Tibial nerve (tissue), 4 donors: Measurements from ENCODE around the gene ARMC12. TPM values are rescaled to one million over a fixed set of nuclear protein-coding genes. Genes with fewer than 3 reads are reported as not detected.

Source experiments
- DNase-seq, 2 donors: peaks; one replicate each; pipeline ENCODE4 v3.0.0-alpha.2; 2019; ENCODE audit warnings: low spot score in 2 of 2
- H3K27ac ChIP-seq, 4 donors: fragments of 200-600 bp; sonication (generic) in 3 of 4; one replicate each; pipeline ENCODE4 v1.5.1; 2017 to 2019; ENCODE audit warnings: mild to moderate bottlenecking in 1 of 4
- H3K27me3 ChIP-seq, 2 donors: fragments of 200-600 bp; sonication (generic) in 1 of 2; one replicate each; pipeline versions ENCODE4 v1.5.1 to v1.6.0; 2017 to 2019
- H3K36me3 ChIP-seq, 3 donors: fragments of 200-600 bp; sonication (generic); one replicate each; pipeline ENCODE4 v1.5.1; 2018 to 2019
- H3K4me1 ChIP-seq, 4 donors: fragments of 200-600 bp; sonication (generic) in 3 of 4; one replicate each; pipeline ENCODE4 v1.5.1; 2017 to 2019
- H3K4me3 ChIP-seq, 4 donors: fragments of 200-600 bp; sonication (generic) in 3 of 4; one replicate each; pipeline ENCODE4 v1.5.1; 2017 to 2019; ENCODE audit warnings: mild to moderate bottlenecking in 1 of 4, moderate library complexity in 1 of 4
- H3K9me3 ChIP-seq, 4 donors: fragments of 200-600 bp; sonication (generic) in 3 of 4; one replicate each; pipeline ENCODE4 v1.5.1; 2017 to 2019
- EP300 ChIP-seq, 2 donors: sonication (generic); formaldehyde crosslinking; IDR thresholded peaks; one replicate each; pipeline ENCODE4 v1.6.1; 2017; ENCODE audit warnings: antibody characterized with exemption in 2 of 2, mild to moderate bottlenecking in 1 of 2
- POLR2A ChIP-seq, 2 donors: fragments of 450-650 bp; IDR thresholded peaks; one replicate each; pipeline ENCODE4 v1.6.1; 2017; ENCODE audit warnings: antibody characterized with exemption in 2 of 2, mild to moderate bottlenecking in 2 of 2, moderate library complexity in 2 of 2
- WGBS, 2 donors: methylation state at CpG; one replicate each; pipeline ENCODE4 v1.1.5; 2018; 5-methylcytosine and 5-hydroxymethylcytosine counted together
- total RNA-seq, 4 donors: library from RNA; depleted of rRNA; stranded (reverse); fragments of >200 nt; gene quantifications; one replicate each; pipeline ENCODE4 v1.1.0, GENCODE V29; 2016
- TF ChIP-seq, protein P1 (sequence below), 5 experiments: fragments of 200-600 bp in 3 of 5; fragments of 450-650 bp in 2 of 5; sonication (generic) in 3 of 5; IDR thresholded peaks; one replicate each; pipeline ENCODE4 v1.5.1; 2016 to 2019; ENCODE audit warnings: antibody characterized with exemption in 5 of 5, mild to moderate bottlenecking in 3 of 5, moderate library complexity in 2 of 5

Gene ARMC12
- total RNA-seq, 4 donors from 2014 or later: 2.2 to 2.9 TPM; not detected in 2

DNA sequence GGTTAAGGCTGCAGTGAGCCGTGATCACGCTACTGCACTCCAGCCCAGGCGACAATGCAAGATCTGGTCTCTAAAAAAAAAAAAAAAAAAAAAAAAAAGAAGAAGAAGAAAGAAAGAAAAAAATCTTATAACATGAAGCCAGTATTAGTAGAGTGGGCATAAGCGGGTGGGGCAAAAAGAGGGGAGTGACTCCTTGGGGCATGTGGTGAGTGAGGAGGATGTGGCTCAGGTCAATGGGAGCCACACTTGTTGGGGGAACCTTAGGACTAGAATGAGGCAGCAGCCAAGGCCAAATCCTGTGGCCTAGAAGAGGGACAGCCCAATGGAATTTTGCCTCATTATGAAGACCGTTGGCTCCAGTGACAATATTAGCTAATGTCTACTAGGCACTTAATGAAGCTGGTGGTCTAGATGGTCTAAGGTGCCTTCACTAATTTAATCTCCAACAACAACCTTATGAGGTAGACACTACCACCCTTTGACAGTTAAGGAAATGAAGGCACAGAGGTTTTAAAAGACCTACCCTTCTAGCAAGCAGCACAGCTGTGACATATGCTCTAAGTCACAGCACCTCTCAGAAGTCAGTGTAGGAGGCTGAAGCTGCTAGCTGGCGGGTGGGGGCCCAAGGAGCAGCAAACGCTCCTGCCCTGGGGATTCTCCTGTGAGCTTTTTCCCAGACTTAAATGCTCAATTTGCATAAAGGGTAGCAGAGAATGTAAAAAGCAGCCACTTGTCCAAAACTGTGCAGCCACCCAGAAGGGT is 23.6 kb upstream of the ARMC12 start:
- Histone ChIP-seq H3K9me3 (no peaks in the 10 kb centered on the region), H3K27ac (no peak overlapping the region), H3K4me3 (no peak overlapping the region), H3K36me3 (no peaks in the 10 kb centered on the region), H3K27me3 (no peaks in the 10 kb centered on the region), H3K4me1 (peaks cover 0 to 11% (median 3%) of the 10 kb centered on the region in 4 donors)
- TF ChIP-seq POLR2A (IDR thresholded peaks at IDR 0.05) (no peak), EP300 (IDR thresholded peaks at IDR 0.05) (no peak)
- TF ChIP-seq, protein P1, sequence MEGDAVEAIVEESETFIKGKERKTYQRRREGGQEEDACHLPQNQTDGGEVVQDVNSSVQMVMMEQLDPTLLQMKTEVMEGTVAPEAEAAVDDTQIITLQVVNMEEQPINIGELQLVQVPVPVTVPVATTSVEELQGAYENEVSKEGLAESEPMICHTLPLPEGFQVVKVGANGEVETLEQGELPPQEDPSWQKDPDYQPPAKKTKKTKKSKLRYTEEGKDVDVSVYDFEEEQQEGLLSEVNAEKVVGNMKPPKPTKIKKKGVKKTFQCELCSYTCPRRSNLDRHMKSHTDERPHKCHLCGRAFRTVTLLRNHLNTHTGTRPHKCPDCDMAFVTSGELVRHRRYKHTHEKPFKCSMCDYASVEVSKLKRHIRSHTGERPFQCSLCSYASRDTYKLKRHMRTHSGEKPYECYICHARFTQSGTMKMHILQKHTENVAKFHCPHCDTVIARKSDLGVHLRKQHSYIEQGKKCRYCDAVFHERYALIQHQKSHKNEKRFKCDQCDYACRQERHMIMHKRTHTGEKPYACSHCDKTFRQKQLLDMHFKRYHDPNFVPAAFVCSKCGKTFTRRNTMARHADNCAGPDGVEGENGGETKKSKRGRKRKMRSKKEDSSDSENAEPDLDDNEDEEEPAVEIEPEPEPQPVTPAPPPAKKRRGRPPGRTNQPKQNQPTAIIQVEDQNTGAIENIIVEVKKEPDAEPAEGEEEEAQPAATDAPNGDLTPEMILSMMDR (IDR thresholded peaks at IDR 0.05): no peak
- no peak for DNase-seq
- WGBS, 2 donors: 83 to 87% methylated on average over 7 of the region's 7 CpGs

DNA sequence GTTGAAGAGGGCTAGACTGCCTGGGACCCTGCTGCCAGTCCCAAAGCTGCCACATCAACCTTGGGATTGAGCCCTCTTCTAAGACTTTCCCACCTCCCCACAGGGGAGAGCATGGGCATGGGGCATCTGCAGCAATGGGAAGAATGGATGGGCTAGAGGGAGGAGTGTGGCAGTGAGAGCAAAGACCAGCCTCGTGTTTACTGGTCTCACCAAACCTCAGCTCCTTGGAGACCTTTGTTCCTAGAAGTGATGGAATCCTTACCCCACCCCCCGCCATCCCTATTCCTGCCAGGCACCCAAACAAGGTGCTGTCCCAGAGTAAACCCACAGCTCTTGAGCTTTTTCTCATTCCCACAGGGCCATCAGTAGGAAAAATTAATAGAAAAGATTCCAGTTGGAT is 20.0 kb upstream of the ARMC12 start:
- no peaks in the 10 kb centered on the region for H3K9me3 ChIP-seq
- H3K4me1 ChIP-seq: peaks cover 0 to 47% (median 38%) of the 10 kb centered on the region in 4 donors
- no peak overlapping the region for H3K4me3 ChIP-seq
- no peak for DNase-seq
- WGBS, 2 donors: 68 to 69% methylated on average over 2 of the region's 2 CpGs
- H3K27ac ChIP-seq: no peak overlapping the region
- TF ChIP-seq POLR2A (IDR thresholded peaks at IDR 0.05) (no peak), EP300 (IDR thresholded peaks at IDR 0.05) (no peak)
- TF ChIP-seq, protein P1 (IDR thresholded peaks at IDR 0.05): no peak
- H3K36me3 ChIP-seq: no peaks in the 10 kb centered on the region
- no peaks in the 10 kb centered on the region for H3K27me3 ChIP-seq

DNA sequence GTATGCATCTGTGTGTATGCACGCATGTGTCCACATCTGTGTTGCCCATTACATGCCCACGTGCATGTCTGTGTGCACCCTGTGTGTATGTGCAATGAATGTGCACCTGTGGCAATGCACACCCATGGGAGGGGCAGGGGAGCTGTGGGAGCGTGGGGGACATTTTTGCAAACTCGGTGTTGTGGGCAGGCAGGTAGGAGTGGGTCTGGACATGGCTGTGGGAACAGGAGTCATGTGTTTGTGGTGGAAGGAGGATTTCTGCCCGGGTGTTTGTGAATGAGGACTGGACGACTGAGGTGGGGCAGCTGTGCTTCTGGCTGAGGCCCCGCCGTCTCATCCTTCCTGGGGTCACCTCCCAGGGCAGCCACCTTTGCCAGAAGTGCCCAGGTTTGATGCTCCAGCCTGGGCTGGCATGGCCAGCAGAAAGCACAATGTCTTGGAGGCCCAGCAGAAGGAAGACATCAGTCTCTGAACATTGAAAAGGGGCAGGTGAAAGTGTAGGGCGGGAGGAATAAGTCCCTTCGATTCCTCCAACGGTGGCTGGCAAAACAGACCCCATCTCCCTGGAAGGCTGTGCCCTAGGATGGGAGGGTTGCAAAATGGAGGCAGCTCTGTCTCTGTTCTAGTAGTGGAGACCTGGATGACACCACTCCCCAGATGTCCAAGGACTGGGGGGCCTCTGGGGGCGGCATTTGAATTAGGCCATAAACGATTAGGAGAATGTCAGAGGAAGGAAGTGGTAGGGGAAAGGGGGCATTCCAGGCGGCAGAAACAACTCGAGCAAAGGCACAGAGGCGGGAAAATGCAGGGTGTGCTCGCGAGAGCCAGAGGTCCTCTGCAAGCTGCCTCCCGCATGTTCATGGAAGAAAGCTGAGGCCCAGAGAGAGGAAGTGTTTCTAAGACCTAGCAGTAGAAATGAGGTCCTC is 19.1 kb upstream of the ARMC12 start:
- H3K27me3 ChIP-seq: no peaks in the 10 kb centered on the region
- H3K4me3 ChIP-seq: no peak overlapping the region
- no peak for DNase-seq
- H3K27ac ChIP-seq: peak overlapping the region; percentile 67 to 100 (median 79)
- TF ChIP-seq, protein P1 (IDR thresholded peaks at IDR 0.05): no peak
- no peak for TF ChIP-seq POLR2A (IDR thresholded peaks at IDR 0.05)
- no peak for TF ChIP-seq EP300 (IDR thresholded peaks at IDR 0.05)
- 72 to 75% methylated on average over 19 of the region's 19 CpGs for WGBS, 2 donors
- H3K4me1 ChIP-seq: peaks cover 0 to 56% (median 47%) of the 10 kb centered on the region in 4 donors
- no peaks in the 10 kb centered on the region for H3K36me3 ChIP-seq
- no peaks in the 10 kb centered on the region for H3K9me3 ChIP-seq

DNA sequence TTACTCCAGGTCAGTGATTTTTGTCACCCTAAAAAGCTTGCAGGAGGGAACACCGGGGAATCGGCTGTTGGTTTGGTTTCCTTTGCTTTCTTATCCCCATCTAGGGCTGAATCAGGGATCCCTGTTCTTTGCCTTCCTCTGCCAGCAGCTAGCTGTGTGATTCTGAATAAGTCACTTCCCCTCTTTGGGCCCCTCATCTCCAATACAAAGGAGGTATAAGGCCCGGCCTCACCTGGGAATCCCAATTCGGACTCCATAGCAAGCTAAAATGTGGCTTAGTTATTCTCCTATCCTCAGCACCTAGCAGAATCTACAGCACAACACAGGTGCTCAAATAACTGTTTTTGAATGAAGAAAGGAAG is 18.5 kb upstream of the ARMC12 start:
- peaks cover 0 to 62% (median 51%) of the 10 kb centered on the region in 4 donors for H3K4me1 ChIP-seq
- WGBS, 2 donors: 74 to 78% methylated on average over 4 of the region's 4 CpGs
- H3K27me3 ChIP-seq: no peaks in the 10 kb centered on the region
- H3K36me3 ChIP-seq: no peaks in the 10 kb centered on the region
- TF ChIP-seq POLR2A (IDR thresholded peaks at IDR 0.05): no peak
- H3K9me3 ChIP-seq: no peaks in the 10 kb centered on the region
- DNase-seq: no peak
- H3K27ac ChIP-seq: peak overlapping the region; percentile 67 to 100 (median 79)
- H3K4me3 ChIP-seq: no peak overlapping the region

DNA sequence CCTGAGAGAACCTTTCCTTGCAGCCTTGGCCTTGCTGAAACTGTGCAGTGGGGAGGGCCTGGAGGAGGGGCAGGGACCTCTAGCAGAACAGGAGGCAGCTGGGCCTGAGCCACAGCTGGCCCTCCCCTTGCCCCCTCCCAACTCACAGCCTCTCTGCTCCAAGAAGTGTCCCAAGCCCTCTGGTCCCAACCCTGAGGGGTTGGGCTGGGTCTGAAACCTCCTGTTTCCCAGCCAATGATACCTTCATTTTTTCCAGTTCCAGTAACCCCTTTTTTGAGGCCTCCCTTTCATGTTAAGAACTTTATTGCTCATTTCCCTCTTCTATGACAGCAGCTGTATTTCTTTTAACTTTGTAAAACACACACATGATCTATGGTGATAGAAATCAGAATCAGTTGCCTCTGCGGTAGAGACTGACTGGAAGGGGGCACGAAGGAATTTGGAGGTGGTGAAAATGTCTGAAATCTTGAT is 17.9 kb upstream of the ARMC12 start:
- no peak for DNase-seq
- WGBS, 2 donors: 76 to 84% methylated on average over 2 of the region's 2 CpGs
- H3K4me1 ChIP-seq: peaks cover 0 to 68% (median 55%) of the 10 kb centered on the region in 4 donors
- H3K27ac ChIP-seq: peak overlapping the region; percentile 67 to 100 (median 79)
- no peaks in the 10 kb centered on the region for H3K36me3 ChIP-seq
- no peak overlapping the region for H3K4me3 ChIP-seq
- H3K27me3 ChIP-seq: no peaks in the 10 kb centered on the region
- TF ChIP-seq, protein P1 (IDR thresholded peaks at IDR 0.05): no peak
- TF ChIP-seq EP300 (IDR thresholded peaks at IDR 0.05) (no peak), POLR2A (IDR thresholded peaks at IDR 0.05) (no peak)
- no peaks in the 10 kb centered on the region for H3K9me3 ChIP-seq
